ENCODE results near the gene CASZ1. TPM values are rescaled to one million over a fixed set of nuclear protein-coding genes. Genes with fewer than 3 reads are reported as not detected.
A peak's percentile ranks its signal among the peaks of the same experiment; 100 is the strongest.

The CASZ1 gene
- total RNA-seq, 4 donors from 2014 or later: 13.1 to 33.7 (median 20.9) TPM

GRCh38 chr1:10694633-10695627 lies 101.5 kb downstream of the CASZ1 start:
- DNase-seq: no peak
- Histone ChIP-seq H3K27ac (peak overlapping the region; percentile 79 to 94 (median 89)), H3K4me1 (peaks cover 38 to 88% (median 50%) of the 10 kb centered on the region in 3 donors), H3K27me3 (no peaks in the 10 kb centered on the region), H3K36me3 (peaks cover 0 to 11% (median 0%) of the 10 kb centered on the region in 3 donors), H3K4me3 (peak overlapping the region; percentile 47 to 81 (median 78)), H3K9me3 (no peaks in the 10 kb centered on the region)
- 9 to 17% methylated on average over 16 to 18 of the region's 126 CpGs for WGBS, 2 donors
- intact Hi-C loops (cut with DNase I): loop anchor here (10.0 kb wide), 1 partner anchor 100 kb away; the partner anchor contains the start of gene CASZ1
- no peak for TF ChIP-seq CTCF (IDR thresholded peaks at IDR 0.05)
- TF ChIP-seq POLR2A (IDR thresholded peaks at IDR 0.05): no peak

- Histone ChIP-seq H3K27ac (peak overlapping the region; percentile 92 to 94 (median 94)), H3K4me1 (peaks cover 39 to 88% (median 51%) of the 10 kb centered on the region in 3 donors), H3K36me3 (peaks cover 0 to 11% (median 0%) of the 10 kb centered on the region in 3 donors), H3K4me3 (peak overlapping the region; percentile 77 to 81 (median 78)), H3K27me3 (no peaks in the 10 kb centered on the region), H3K9me3 (no peaks in the 10 kb centered on the region)
- intact Hi-C loops (cut with DNase I): loop anchor here (10.0 kb wide), 1 partner anchor 101 kb away; the partner anchor contains the start of gene CASZ1
- TF ChIP-seq POLR2A (IDR thresholded peaks at IDR 0.05): no peak
- TF ChIP-seq CTCF (IDR thresholded peaks at IDR 0.05): peak in 2 of 6 experiments; percentile 11 to 17
- 1% methylated on average over 27 of the region's 46 CpGs; no CpG with 5 or more reads in 1 of the 2 donors for WGBS, 2 donors
- DNase-seq: no peak
Observed at GRCh38 chr1:10694274-10694632, 102.2 kb downstream of the CASZ1 start.

- TF ChIP-seq POLR2A (IDR thresholded peaks at IDR 0.05) (no peak), CTCF (IDR thresholded peaks at IDR 0.05) (no peak)
- intact Hi-C loops (cut with DNase I): loop anchor here (10.0 kb wide), 1 partner anchor 101 kb away; the partner anchor contains the start of gene CASZ1
- Histone ChIP-seq H3K4me1 (peaks cover 39 to 88% (median 51%) of the 10 kb centered on the region in 3 donors), H3K27me3 (no peaks in the 10 kb centered on the region), H3K4me3 (peak overlapping the region; percentile 77 to 81 (median 78)), H3K36me3 (peaks cover 0 to 13% (median 0%) of the 10 kb centered on the region in 3 donors), H3K27ac (peak overlapping the region; percentile 92 to 94 (median 94)), H3K9me3 (no peaks in the 10 kb centered on the region)
- WGBS, 2 donors: 0 to 1% methylated on average over 21 to 25 of the region's 79 CpGs
- no peak for DNase-seq
Observed at GRCh38 chr1:10693497-10694273, 102.8 kb downstream of the CASZ1 start.

GRCh38 chr1:10693152-10693496 lies 103.3 kb downstream of the CASZ1 start:
- TF ChIP-seq POLR2A (IDR thresholded peaks at IDR 0.05) (no peak), CTCF (IDR thresholded peaks at IDR 0.05) (no peak)
- 41 to 53% methylated on average over 6 of the region's 6 CpGs for WGBS, 2 donors
- Histone ChIP-seq H3K9me3 (no peaks in the 10 kb centered on the region), H3K36me3 (peaks cover 0 to 18% (median 0%) of the 10 kb centered on the region in 3 donors), H3K4me1 (peaks cover 44 to 88% (median 50%) of the 10 kb centered on the region in 3 donors), H3K27me3 (no peaks in the 10 kb centered on the region), H3K4me3 (peak overlapping the region in 3 of 4 donors; percentile 77 to 81 (median 78)), H3K27ac (peak overlapping the region; percentile 58 to 94 (median 93))
- no peak for DNase-seq
- intact Hi-C loops (cut with DNase I): loop anchor here (10.0 kb wide), 1 partner anchor 102 kb away; the partner anchor contains the start of gene CASZ1

Data from esophagus squamous epithelium (tissue), 5 donors.